HG03342 (cell line): Measurements from ENCODE around the gene NDUFC2.
"Not testable (repeated sequence)": the region's sequence is repeated elsewhere in the genome, so short reads cannot be mapped to it uniquely, and the experiment has no call there.

ENCODE experiments used
- ATAC-seq: cut with Tn5 transposase; IDR thresholded peaks from one replicate; pipeline ENCODE4 v1.9.1; 2021; ENCODE audit warnings: mild to moderate bottlenecking, moderate library complexity; ENCODE audit not compliant: unreplicated experiment

NDUFC2 gene

GRCh38 chr11:78079232-78080083 is at the start of gene NDUFC2:
Gene NDUFC2, minus strand, starts transcription at chr11:78079862. Its CDS starts 118 bp downstream, at chr11:78079744.
- peak; percentile 83 for ATAC-seq

- ATAC-seq: no peak
Measured at GRCh38 chr11:78127403-78127802, 47.7 kb upstream of the NDUFC2 start.

GRCh38 chr11:78112582-78113275 is 33.1 kb upstream of the NDUFC2 start:
- ATAC-seq: peak; percentile 69

GRCh38 chr11:78111298-78111697 is 31.6 kb upstream of the NDUFC2 start:
- ATAC-seq: no peak

GRCh38 chr11:78110830-78111229 is 31.2 kb upstream of the NDUFC2 start:
- no peak for ATAC-seq

GRCh38 chr11:78110351-78110750 is 30.7 kb upstream of the NDUFC2 start:
- ATAC-seq: no peak

GRCh38 chr11:78109081-78110015 is 29.7 kb upstream of the NDUFC2 start:
- ATAC-seq: no peak

- no peak for ATAC-seq
Measured at GRCh38 chr11:78100676-78101472, 21.2 kb upstream of the NDUFC2 start.

- ATAC-seq: no peak
Measured at GRCh38 chr11:78100261-78100660, 20.6 kb upstream of the NDUFC2 start.

- no peak for ATAC-seq
Measured at GRCh38 chr11:78099666-78100065, 20.0 kb upstream of the NDUFC2 start.

GRCh38 chr11:78097666-78098385 is 18.2 kb upstream of the NDUFC2 start:
- no peak for ATAC-seq

GRCh38 chr11:78094250-78094649 is 14.6 kb upstream of the NDUFC2 start:
- ATAC-seq: no peak

- not testable (repeated sequence) for ATAC-seq
Measured at GRCh38 chr11:78086521-78087074, 6.9 kb upstream of the NDUFC2 start.

GRCh38 chr11:78085972-78086371 is 6.3 kb upstream of the NDUFC2 start:
- no peak for ATAC-seq

- not testable (repeated sequence) for ATAC-seq
Measured at GRCh38 chr11:78084506-78084905, 4.8 kb upstream of the NDUFC2 start.

GRCh38 chr11:78083021-78083420 is 3.4 kb upstream of the NDUFC2 start:
- no peak for ATAC-seq

- no peak for ATAC-seq
Measured at GRCh38 chr11:78082146-78082545, 2.5 kb upstream of the NDUFC2 start.

- no peak for ATAC-seq
Measured at GRCh38 chr11:78081583-78081982, 1.9 kb upstream of the NDUFC2 start.

GRCh38 chr11:78080818-78081495 is 1.3 kb upstream of the NDUFC2 start:
- ATAC-seq: no peak
